HG03571 (cell line): Measurements from ENCODE around the gene PTGDS.

ENCODE experiments used
- ATAC-seq: cut with Tn5 transposase; IDR thresholded peaks from one replicate; pipeline ENCODE4 v1.9.1; 2021; ENCODE audit not compliant: unreplicated experiment

The PTGDS gene

GRCh38 chr9:137007108-137007815 is 30.0 kb downstream of the PTGDS start:
- no peak for ATAC-seq

- ATAC-seq: no peak
These were observed 30.5 kb downstream of the PTGDS start for GRCh38 chr9:137007816-137008270.

GRCh38 chr9:137008312-137008711 is 31.0 kb downstream of the PTGDS start:
- no peak for ATAC-seq

GRCh38 chr9:137009217-137009616 is 31.9 kb downstream of the PTGDS start:
- ATAC-seq: no peak

GRCh38 chr9:137009938-137010732 is 32.8 kb downstream of the PTGDS start:
- no peak for ATAC-seq

- ATAC-seq: no peak
These were observed 33.9 kb downstream of the PTGDS start for GRCh38 chr9:137011156-137011555.

GRCh38 chr9:137011907-137012675 is 34.8 kb downstream of the PTGDS start:
- no peak for ATAC-seq

- ATAC-seq: no peak
These were observed 35.6 kb downstream of the PTGDS start for GRCh38 chr9:137012694-137013570.

GRCh38 chr9:137013571-137013940 is 36.3 kb downstream of the PTGDS start:
- ATAC-seq: no peak

GRCh38 chr9:137014166-137014565 is 36.9 kb downstream of the PTGDS start:
- no peak for ATAC-seq

- no peak for ATAC-seq
These were observed 37.7 kb downstream of the PTGDS start for GRCh38 chr9:137014776-137015539.

- ATAC-seq: no peak
These were observed 38.2 kb downstream of the PTGDS start for GRCh38 chr9:137015540-137015930.

GRCh38 chr9:137015976-137016375 is 38.7 kb downstream of the PTGDS start:
- ATAC-seq: no peak

GRCh38 chr9:137016436-137016835 is 39.1 kb downstream of the PTGDS start:
- ATAC-seq: no peak

- no peak for ATAC-seq
These were observed 39.8 kb downstream of the PTGDS start for GRCh38 chr9:137017071-137017470.

GRCh38 chr9:137017791-137018497 is 40.6 kb downstream of the PTGDS start:
- no peak for ATAC-seq

- no peak for ATAC-seq
These were observed 41.7 kb downstream of the PTGDS start for GRCh38 chr9:137018761-137019559.

- ATAC-seq: no peak
These were observed 42.8 kb downstream of the PTGDS start for GRCh38 chr9:137019891-137020683.
